Measurements from ENCODE around the gene SLC25A21. TPM values are rescaled to one million over a fixed set of nuclear protein-coding genes. Genes with fewer than 3 reads are reported as not detected.

SLC25A21 gene
- total RNA-seq, 5 donors from 2014 or later (not counting 1 experiment from before 2014, with no cell fraction given) = not detected

DNA sequence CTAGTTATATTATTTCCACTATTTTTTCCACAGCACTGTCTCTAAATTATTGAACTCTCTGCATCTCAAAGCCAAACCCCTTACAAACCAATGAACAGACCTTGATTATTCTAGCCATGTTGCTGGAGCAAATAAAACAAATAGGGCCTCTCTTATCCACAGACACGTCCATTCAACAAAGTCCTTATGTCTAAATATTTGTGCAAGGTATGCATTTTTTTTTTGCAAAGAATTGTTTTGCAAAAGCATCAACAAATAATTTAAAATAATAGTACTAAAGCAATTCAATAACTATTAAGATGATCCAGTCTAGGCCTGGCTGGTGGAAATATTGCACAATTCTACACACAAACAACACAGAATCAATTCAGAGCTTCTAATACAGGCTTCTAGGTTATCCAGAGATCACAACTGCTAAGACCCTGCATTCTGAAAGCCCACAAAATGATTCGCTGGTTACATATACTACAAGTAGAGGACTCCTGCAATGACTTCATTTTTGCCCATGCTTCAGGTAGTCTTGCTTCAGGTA is 221.0 kb downstream of the SLC25A21 start:
- ChIA-PET CTCF (interaction anchor here in 1 of 2 donors (0.5 kb wide), 1 partner anchor 271 kb away, joined by 7 read pairs; no protein-coding TSS in a partner anchor), POLR2A (no interaction called here)
- Histone ChIP-seq H3K4me1 (ENCODE audit: control insufficient read depth in 1 of 2, extremely low read depth in 1 of 2, insufficient read depth in 2 of 2, low read length in 2 of 2) (no peaks in the 10 kb centered on the region), H3K36me3 (ENCODE audit: control insufficient read depth in 2 of 2, extremely low read depth in 1 of 2, insufficient read depth in 1 of 2, low read length in 1 of 2) (no peaks in the 10 kb centered on the region), H3K9me3 (no peaks in the 10 kb centered on the region), H3K4me3 (ENCODE audit: control insufficient read depth in 1 of 2, extremely low read depth in 1 of 2, low read length in 1 of 2) (no peak overlapping the region), H3K27ac (ENCODE audit: low read length) (no peak overlapping the region), H3K27me3 (replicated peaks in 1 of 2; ENCODE audit: control insufficient read depth in 2 of 2, extremely low read depth in 1 of 2, insufficient read depth in 2 of 2, low read length in 1 of 2) (no peaks in the 10 kb centered on the region)
- H3K4me3 Mint-ChIP-seq = no peak overlapping the region
- no peak for ATAC-seq (replicated peaks in 1 of 4)
- DNase-seq = no peak
- H3K4me1 Mint-ChIP-seq = no peaks in the 10 kb centered on the region
- H3K27ac Mint-ChIP-seq = no peak overlapping the region
- WGBS (ENCODE audit: insufficient coverage) = 60% methylated on average over 1 of the region's 2 CpGs
- no peaks in the 10 kb centered on the region for H3K27me3 Mint-ChIP-seq
- no peaks in the 10 kb centered on the region for H3K36me3 Mint-ChIP-seq
- H3K9me3 Mint-ChIP-seq = peaks cover 0 to 11% (median 0%) of the 10 kb centered on the region in 3 donors

DNA sequence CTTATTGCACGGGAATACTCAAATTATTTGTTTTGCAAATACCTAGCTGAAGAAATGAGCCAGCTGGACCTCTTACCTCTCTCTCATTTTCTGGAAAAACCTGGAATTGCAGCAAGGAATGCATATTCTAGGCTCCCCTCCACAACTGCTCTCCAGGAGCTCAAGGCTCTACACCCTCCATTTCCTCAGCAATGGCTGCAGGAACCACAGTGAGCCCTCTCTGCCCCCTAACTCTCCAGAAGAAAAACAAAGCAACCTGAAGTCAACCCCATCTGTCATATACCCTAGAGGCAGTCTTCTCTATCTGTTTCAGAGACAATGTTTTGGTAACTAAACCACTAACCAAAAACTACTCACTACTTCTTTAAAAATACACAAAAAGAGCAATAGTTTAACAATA is 221.6 kb downstream of the SLC25A21 start:
- POLR2A ChIA-PET = no interaction called here
- no peaks in the 10 kb centered on the region for H3K4me1 Mint-ChIP-seq
- H3K4me1 ChIP-seq (ENCODE audit: control insufficient read depth in 1 of 2, extremely low read depth in 1 of 2, insufficient read depth in 2 of 2, low read length in 2 of 2) = no peaks in the 10 kb centered on the region
- H3K9me3 ChIP-seq = no peaks in the 10 kb centered on the region
- H3K27ac ChIP-seq (ENCODE audit: low read length) = no peak overlapping the region
- peaks cover 0 to 4% (median 0%) of the 10 kb centered on the region in 3 donors for H3K9me3 Mint-ChIP-seq
- H3K4me3 Mint-ChIP-seq = no peak overlapping the region
- H3K27ac Mint-ChIP-seq = no peak overlapping the region
- H3K36me3 ChIP-seq (ENCODE audit: control insufficient read depth in 2 of 2, extremely low read depth in 1 of 2, insufficient read depth in 1 of 2, low read length in 1 of 2) = no peaks in the 10 kb centered on the region
- WGBS (ENCODE audit: insufficient coverage) = 50% methylated on average over 1 of the region's 1 CpG
- DNase-seq (no peak), ATAC-seq (replicated peaks in 1 of 4) (no peak)
- H3K27me3 ChIP-seq (replicated peaks in 1 of 2; ENCODE audit: control insufficient read depth in 2 of 2, extremely low read depth in 1 of 2, insufficient read depth in 2 of 2, low read length in 1 of 2) = no peaks in the 10 kb centered on the region
- no peaks in the 10 kb centered on the region for H3K27me3 Mint-ChIP-seq
- H3K36me3 Mint-ChIP-seq = no peaks in the 10 kb centered on the region
- CTCF ChIA-PET = interaction anchor here in 1 of 2 donors (1.0 kb wide), 1 partner anchor 9 kb away, joined by 3 read pairs; no protein-coding TSS in a partner anchor
- H3K4me3 ChIP-seq (ENCODE audit: control insufficient read depth in 1 of 2, extremely low read depth in 1 of 2, low read length in 1 of 2) = no peak overlapping the region

DNA sequence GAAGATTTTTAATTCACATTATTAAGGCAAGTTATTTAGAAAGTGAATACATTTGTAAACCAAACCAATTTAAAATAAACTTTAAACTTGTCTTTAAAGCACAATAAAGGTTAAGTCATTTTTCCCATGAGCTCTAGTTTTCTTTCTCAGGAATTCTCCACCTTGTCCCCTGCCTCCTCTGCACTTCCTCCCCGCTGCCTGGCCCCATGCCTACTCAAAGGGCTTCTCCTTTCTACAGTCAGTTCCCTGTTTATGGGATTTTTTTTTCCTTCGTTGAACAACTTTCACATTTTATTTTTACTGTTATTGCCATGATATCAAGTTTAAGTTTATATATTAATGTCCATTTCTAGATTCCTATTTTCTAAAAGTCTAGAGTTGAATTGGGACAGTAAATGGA is 223.0 kb downstream of the SLC25A21 start:
- H3K4me1 ChIP-seq (ENCODE audit: control insufficient read depth in 1 of 2, extremely low read depth in 1 of 2, insufficient read depth in 2 of 2, low read length in 2 of 2) = no peaks in the 10 kb centered on the region
- Mint-ChIP-seq H3K27me3 (peaks cover 0 to 2% of the 10 kb centered on the region in 2 donors), H3K9me3 (no peaks in the 10 kb centered on the region), H3K36me3 (no peaks in the 10 kb centered on the region), H3K4me3 (no peak overlapping the region), H3K27ac (no peak overlapping the region), H3K4me1 (no peaks in the 10 kb centered on the region)
- ATAC-seq (replicated peaks in 1 of 4) (no peak), DNase-seq (no peak)
- H3K4me3 ChIP-seq (ENCODE audit: control insufficient read depth in 1 of 2, extremely low read depth in 1 of 2, low read length in 1 of 2) = no peak overlapping the region
- no peaks in the 10 kb centered on the region for H3K36me3 ChIP-seq (ENCODE audit: control insufficient read depth in 2 of 2, extremely low read depth in 1 of 2, insufficient read depth in 1 of 2, low read length in 1 of 2)
- H3K27me3 ChIP-seq (replicated peaks in 1 of 2; ENCODE audit: control insufficient read depth in 2 of 2, extremely low read depth in 1 of 2, insufficient read depth in 2 of 2, low read length in 1 of 2) = no peaks in the 10 kb centered on the region
- WGBS (ENCODE audit: insufficient coverage) = no CpG with 5 or more reads among the region's 2 CpGs
- CTCF ChIA-PET = interaction anchor here in 1 of 2 donors (0.8 kb wide), 1 partner anchor 880 kb away, joined by 3 read pairs; no protein-coding TSS in a partner anchor
- POLR2A ChIA-PET = no interaction called here
- no peaks in the 10 kb centered on the region for H3K9me3 ChIP-seq
- no peak overlapping the region for H3K27ac ChIP-seq (ENCODE audit: low read length)

DNA sequence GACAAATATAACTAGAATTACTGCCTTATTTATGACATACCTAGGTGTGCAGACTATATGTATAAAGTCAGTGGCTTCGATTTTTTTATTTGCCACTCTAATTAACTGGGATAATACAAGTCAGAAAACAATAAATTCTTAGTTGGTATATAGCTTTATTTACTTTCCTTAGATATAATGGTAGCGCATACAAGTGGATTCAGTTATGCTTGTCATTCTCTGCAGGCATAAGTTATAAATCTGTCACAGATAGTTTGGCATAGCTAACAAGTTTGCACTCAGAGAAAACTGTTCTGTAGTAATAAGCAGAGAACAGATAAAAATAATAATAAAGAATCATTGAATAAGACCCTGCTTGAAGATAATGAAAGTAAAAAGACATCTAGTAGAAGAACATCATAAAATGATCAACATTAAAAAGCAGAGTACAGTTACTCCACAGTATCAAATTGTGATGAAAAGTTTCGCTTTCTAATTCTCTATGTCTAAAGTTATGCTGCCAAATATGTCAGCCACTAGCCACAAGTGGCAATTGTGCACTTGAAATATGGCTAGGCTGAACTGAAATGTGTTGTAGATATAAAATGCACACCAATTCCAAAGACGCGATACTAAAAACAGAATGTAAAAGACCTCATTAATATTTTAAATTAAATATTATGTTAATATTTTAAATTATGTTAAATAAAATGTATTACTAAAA is 224.1 kb downstream of the SLC25A21 start:
- ChIA-PET POLR2A (no interaction called here), CTCF (no interaction called here)
- Mint-ChIP-seq H3K4me1 (no peaks in the 10 kb centered on the region), H3K36me3 (no peaks in the 10 kb centered on the region), H3K4me3 (no peak overlapping the region), H3K27me3 (peaks cover 0 to 2% of the 10 kb centered on the region in 2 donors), H3K27ac (no peak overlapping the region), H3K9me3 (no peaks in the 10 kb centered on the region)
- Histone ChIP-seq H3K9me3 (no peaks in the 10 kb centered on the region), H3K36me3 (ENCODE audit: control insufficient read depth in 2 of 2, extremely low read depth in 1 of 2, insufficient read depth in 1 of 2, low read length in 1 of 2) (no peaks in the 10 kb centered on the region), H3K27me3 (replicated peaks in 1 of 2; ENCODE audit: control insufficient read depth in 2 of 2, extremely low read depth in 1 of 2, insufficient read depth in 2 of 2, low read length in 1 of 2) (no peaks in the 10 kb centered on the region), H3K4me3 (ENCODE audit: control insufficient read depth in 1 of 2, extremely low read depth in 1 of 2, low read length in 1 of 2) (no peak overlapping the region), H3K27ac (ENCODE audit: low read length) (no peak overlapping the region), H3K4me1 (ENCODE audit: control insufficient read depth in 1 of 2, extremely low read depth in 1 of 2, insufficient read depth in 2 of 2, low read length in 2 of 2) (no peaks in the 10 kb centered on the region)
- no peak for ATAC-seq (replicated peaks in 1 of 4)
- DNase-seq = no peak
- no CpG with 5 or more reads among the region's 5 CpGs for WGBS (ENCODE audit: insufficient coverage)

DNA sequence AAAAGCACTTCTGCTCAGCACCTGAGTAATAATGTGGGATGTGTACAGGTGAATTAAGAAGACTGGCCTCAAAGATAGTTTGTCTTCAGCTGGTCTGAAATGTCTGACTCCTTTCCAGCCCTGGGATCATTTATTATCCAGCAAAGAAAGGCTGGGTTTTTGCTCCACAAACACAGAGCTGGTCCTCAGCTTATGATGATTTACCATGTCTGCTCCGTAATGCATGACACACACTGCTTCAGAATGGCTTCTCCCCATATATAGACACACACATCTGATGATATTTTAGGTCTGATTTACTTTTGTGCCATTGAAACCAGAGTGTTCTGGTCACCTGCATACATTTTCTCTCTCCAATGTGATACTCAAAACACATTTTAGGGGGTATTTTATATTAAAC is 225.0 kb downstream of the SLC25A21 start:
- DNase-seq (no peak), ATAC-seq (replicated peaks in 1 of 4) (no peak)
- Mint-ChIP-seq H3K9me3 (no peaks in the 10 kb centered on the region), H3K27me3 (peaks cover 0 to 2% of the 10 kb centered on the region in 2 donors), H3K36me3 (no peaks in the 10 kb centered on the region), H3K4me1 (no peaks in the 10 kb centered on the region), H3K4me3 (no peak overlapping the region), H3K27ac (no peak overlapping the region)
- CTCF ChIA-PET = no interaction called here
- WGBS (ENCODE audit: insufficient coverage) = no CpG with 5 or more reads among the region's 1 CpG
- Histone ChIP-seq H3K9me3 (no peaks in the 10 kb centered on the region), H3K4me1 (ENCODE audit: control insufficient read depth in 1 of 2, extremely low read depth in 1 of 2, insufficient read depth in 2 of 2, low read length in 2 of 2) (no peaks in the 10 kb centered on the region), H3K4me3 (ENCODE audit: control insufficient read depth in 1 of 2, extremely low read depth in 1 of 2, low read length in 1 of 2) (no peak overlapping the region), H3K36me3 (ENCODE audit: control insufficient read depth in 2 of 2, extremely low read depth in 1 of 2, insufficient read depth in 1 of 2, low read length in 1 of 2) (no peaks in the 10 kb centered on the region), H3K27ac (ENCODE audit: low read length) (no peak overlapping the region), H3K27me3 (replicated peaks in 1 of 2; ENCODE audit: control insufficient read depth in 2 of 2, extremely low read depth in 1 of 2, insufficient read depth in 2 of 2, low read length in 1 of 2) (no peaks in the 10 kb centered on the region)
- POLR2A ChIA-PET = no interaction called here

DNA sequence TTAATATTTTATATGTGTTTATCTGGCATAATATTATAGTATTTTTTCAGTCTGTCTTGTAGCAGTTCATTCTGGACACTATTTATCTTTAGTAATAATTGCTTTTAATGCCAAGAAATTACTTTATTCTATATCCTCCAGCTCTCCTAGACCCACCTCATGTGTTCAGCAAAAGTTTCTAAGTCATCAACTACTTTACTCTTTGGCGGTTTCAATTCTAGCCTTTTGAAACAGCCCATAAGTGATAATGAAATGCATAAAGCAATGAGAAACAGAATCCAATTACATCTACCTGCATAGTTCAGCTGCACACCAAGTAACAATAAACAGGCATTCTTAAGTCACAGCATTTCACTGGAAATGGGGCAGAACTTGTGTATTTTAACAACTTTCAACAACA is 225.5 kb downstream of the SLC25A21 start:
- no peaks in the 10 kb centered on the region for H3K36me3 ChIP-seq (ENCODE audit: control insufficient read depth in 2 of 2, extremely low read depth in 1 of 2, insufficient read depth in 1 of 2, low read length in 1 of 2)
- Mint-ChIP-seq H3K27ac (no peak overlapping the region), H3K36me3 (no peaks in the 10 kb centered on the region), H3K27me3 (peaks cover 0 to 4% of the 10 kb centered on the region in 2 donors), H3K4me3 (no peak overlapping the region), H3K9me3 (no peaks in the 10 kb centered on the region), H3K4me1 (no peaks in the 10 kb centered on the region)
- POLR2A ChIA-PET = no interaction called here
- ATAC-seq (replicated peaks in 1 of 4) (no peak), DNase-seq (no peak)
- no peaks in the 10 kb centered on the region for H3K27me3 ChIP-seq (replicated peaks in 1 of 2; ENCODE audit: control insufficient read depth in 2 of 2, extremely low read depth in 1 of 2, insufficient read depth in 2 of 2, low read length in 1 of 2)
- no peak overlapping the region for H3K4me3 ChIP-seq (ENCODE audit: control insufficient read depth in 1 of 2, extremely low read depth in 1 of 2, low read length in 1 of 2)
- WGBS (ENCODE audit: insufficient coverage) = no CpG with 5 or more reads among the region's 1 CpG
- no peak overlapping the region for H3K27ac ChIP-seq (ENCODE audit: low read length)
- H3K9me3 ChIP-seq = no peaks in the 10 kb centered on the region
- no peaks in the 10 kb centered on the region for H3K4me1 ChIP-seq (ENCODE audit: control insufficient read depth in 1 of 2, extremely low read depth in 1 of 2, insufficient read depth in 2 of 2, low read length in 2 of 2)
- CTCF ChIA-PET = no interaction called here
